Kidney epithelial cell (primary cell): ENCODE results near the gene DNAJB5. TPM values are rescaled to one million over a fixed set of nuclear protein-coding genes. Genes with fewer than 3 reads are reported as not detected.

Source experiments
- DNase-seq: peaks from one replicate; pipeline ENCODE4 v3.0.0-alpha.2; 2010; ENCODE audit warnings: low read depth
- H3K27me3 ChIP-seq: 2 replicates; pipeline ENCODE4 v1.6.0; 2011; ENCODE audit warnings: low read length; ENCODE audit not compliant: control insufficient read depth, insufficient read depth
- H3K36me3 ChIP-seq: 2 replicates; pipeline ENCODE4 v1.5.1; 2011; ENCODE audit warnings: low read length; ENCODE audit not compliant: control insufficient read depth, insufficient read depth
- H3K4me3 ChIP-seq: 2 replicates; pipeline ENCODE4 v1.5.1; 2011; ENCODE audit warnings: low read depth, mild to moderate bottlenecking, control low read depth, low read length
- CTCF ChIP-seq: IDR thresholded peaks from 2 replicates; pipeline ENCODE4 v1.5.1; 2011; ENCODE audit warnings: mild to moderate bottlenecking, moderate library complexity, low read length, control low read depth, inconsistent platforms; ENCODE audit not compliant: insufficient read depth, poor library complexity, severe bottlenecking
- total RNA-seq: library from RNA; depleted of rRNA; stranded (reverse); fragments of >200 nt; gene quantifications from 2 replicates; pipeline ENCODE4 v1.2.3, GENCODE V29; 2015

The DNAJB5 gene
- total RNA-seq, 1 donor from 2014 or later: 24.8 TPM

- no peak for DNase-seq
- H3K4me3 ChIP-seq: no peak overlapping the region
- no peaks in the 10 kb centered on the region for H3K27me3 ChIP-seq
- TF ChIP-seq CTCF: no peak
- peaks cover 5% of the 10 kb centered on the region for H3K36me3 ChIP-seq
Measured at GRCh38 chr9:34995670-34996060, 6.1 kb downstream of the DNAJB5 start.

- Histone ChIP-seq H3K4me3 (no peak overlapping the region), H3K36me3 (peaks cover 5% of the 10 kb centered on the region), H3K27me3 (no peaks in the 10 kb centered on the region)
- DNase-seq: no peak
- TF ChIP-seq CTCF: no peak
Measured at GRCh38 chr9:34996181-34996904, 6.8 kb downstream of the DNAJB5 start.

- TF ChIP-seq CTCF: no peak
- Histone ChIP-seq H3K36me3 (peaks cover 5% of the 10 kb centered on the region), H3K27me3 (no peaks in the 10 kb centered on the region), H3K4me3 (no peak overlapping the region)
- no peak for DNase-seq
Measured at GRCh38 chr9:34996905-34997279, 7.3 kb downstream of the DNAJB5 start.

GRCh38 chr9:34997379-34997781 is 7.8 kb downstream of the DNAJB5 start:
- Histone ChIP-seq H3K36me3 (peaks cover 5% of the 10 kb centered on the region), H3K4me3 (no peak overlapping the region), H3K27me3 (no peaks in the 10 kb centered on the region)
- no peak for TF ChIP-seq CTCF
- DNase-seq: no peak

DNA sequence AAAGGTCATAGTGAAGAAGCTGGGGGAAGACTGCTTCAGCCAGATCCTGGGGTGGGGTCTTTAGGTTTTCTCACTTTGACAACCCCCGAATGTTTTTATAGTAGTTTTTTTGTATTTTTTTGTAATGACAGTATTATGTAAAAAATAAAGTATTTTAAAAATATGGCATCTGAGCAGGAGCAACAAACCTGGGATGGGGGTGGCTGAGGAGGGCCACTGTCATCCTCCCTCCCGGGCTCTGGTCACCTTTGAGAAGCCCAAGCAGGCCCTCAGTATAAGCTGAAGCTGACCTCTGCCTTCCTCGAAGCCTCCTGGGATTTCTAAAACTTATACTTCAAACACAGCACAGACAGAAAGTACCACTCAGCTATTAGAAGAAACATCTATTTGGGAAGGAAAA is 8.7 kb downstream of the DNAJB5 start:
- Histone ChIP-seq H3K27me3 (no peaks in the 10 kb centered on the region), H3K36me3 (peaks cover 5% of the 10 kb centered on the region), H3K4me3 (no peak overlapping the region)
- no peak for DNase-seq
- TF ChIP-seq CTCF: no peak

GRCh38 chr9:34999576-34999975 is 10.0 kb downstream of the DNAJB5 start:
- Histone ChIP-seq H3K27me3 (no peaks in the 10 kb centered on the region), H3K4me3 (no peak overlapping the region), H3K36me3 (peaks cover 5% of the 10 kb centered on the region)
- no peak for DNase-seq
- no peak for TF ChIP-seq CTCF
